Spinal cord (tissue), 10 donors: Measurements from ENCODE around the gene GRIP1. TPM values are rescaled to one million over a fixed set of nuclear protein-coding genes. Genes with fewer than 3 reads are reported as not detected.

Experiments used
- DNase-seq, 6 donors: peaks; one replicate each; pipeline versions ENCODE4 v3.0.0 to v3.0.0-alpha.2; 2013 to 2015; ENCODE audit warnings: low spot score in 6 of 6, low read depth in 4 of 6
- H3K27ac ChIP-seq: one replicate; pipeline ENCODE4 v1.5.1; 2013; ENCODE audit warnings: low read depth, low read length, control low read depth
- H3K27me3 ChIP-seq: one replicate; pipeline ENCODE4 v1.6.1; 2013; ENCODE audit warnings: low read length; ENCODE audit not compliant: control insufficient read depth, insufficient read depth
- H3K36me3 ChIP-seq: one replicate; pipeline ENCODE4 v1.6.1; 2013; ENCODE audit warnings: low read length; ENCODE audit not compliant: control insufficient read depth, insufficient read depth
- H3K4me1 ChIP-seq: one replicate; pipeline ENCODE4 v1.6.1; 2013; ENCODE audit warnings: low read length; ENCODE audit not compliant: control insufficient read depth, insufficient read depth
- H3K4me3 ChIP-seq: one replicate; pipeline ENCODE4 v1.5.1; 2013; ENCODE audit warnings: low read depth, low read length, control low read depth
- H3K9me3 ChIP-seq: one replicate; pipeline ENCODE4 v1.6.1; 2013; ENCODE audit warnings: low read length; ENCODE audit not compliant: control insufficient read depth, insufficient read depth
- WGBS: methylation state at CpG from one replicate; pipeline ENCODE4 v1.1.5; 2013; ENCODE audit warnings: missing lambda C conversion rate; ENCODE audit not compliant: insufficient coverage; 5-methylcytosine and 5-hydroxymethylcytosine counted together
- polyA plus RNA-seq, 2 donors: library from polyadenylated mRNA; unstranded; fragments of 120-200 nt; gene quantifications; one replicate each; pipeline ENCODE4 v1.2.1, GENCODE V29; 2013; ENCODE audit not compliant: insufficient read length in 2 of 2
- total RNA-seq, 2 donors: library from RNA; depleted of rRNA in 1 of 2; stranded (reverse); fragments of 120-200 nt in 1 of 2; fragments of >200 nt in 1 of 2; gene quantifications; one replicate each; pipeline versions ENCODE4 v1.2.3 to v1.2.4, GENCODE V29; 2013 to 2014
- donor health status: healthy.

Gene GRIP1
- total and polyA plus RNA-seq, 4 donors = 25.1 to 33.4 (median 29.9) TPM

DNA sequence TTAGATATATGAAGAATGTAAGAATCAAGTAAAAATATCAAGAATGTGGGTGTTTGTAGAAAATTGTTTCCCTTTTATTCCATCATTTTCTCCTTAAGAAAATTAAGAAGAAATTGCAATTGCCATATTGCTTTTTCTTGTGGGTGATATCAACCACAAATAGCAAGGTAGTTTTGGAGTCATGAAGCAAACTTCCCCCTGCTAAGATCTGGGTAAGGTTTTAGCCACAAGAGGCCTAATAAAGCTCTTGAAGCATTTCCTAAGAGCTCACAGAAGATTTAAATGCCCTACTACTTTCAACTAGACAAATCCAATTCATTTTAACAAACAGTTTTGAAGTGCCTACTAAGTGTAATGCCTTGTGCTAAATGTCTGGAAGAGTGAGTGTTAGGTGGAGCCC is 2.6 kb downstream of the GRIP1 start:
- DNase-seq = no peak
- no peak overlapping the region for H3K4me3 ChIP-seq
- H3K4me1 ChIP-seq = peaks cover 3% of the 10 kb centered on the region
- H3K27ac ChIP-seq = no peak overlapping the region
- no peaks in the 10 kb centered on the region for H3K36me3 ChIP-seq
- no peaks in the 10 kb centered on the region for H3K27me3 ChIP-seq
- no peaks in the 10 kb centered on the region for H3K9me3 ChIP-seq

DNA sequence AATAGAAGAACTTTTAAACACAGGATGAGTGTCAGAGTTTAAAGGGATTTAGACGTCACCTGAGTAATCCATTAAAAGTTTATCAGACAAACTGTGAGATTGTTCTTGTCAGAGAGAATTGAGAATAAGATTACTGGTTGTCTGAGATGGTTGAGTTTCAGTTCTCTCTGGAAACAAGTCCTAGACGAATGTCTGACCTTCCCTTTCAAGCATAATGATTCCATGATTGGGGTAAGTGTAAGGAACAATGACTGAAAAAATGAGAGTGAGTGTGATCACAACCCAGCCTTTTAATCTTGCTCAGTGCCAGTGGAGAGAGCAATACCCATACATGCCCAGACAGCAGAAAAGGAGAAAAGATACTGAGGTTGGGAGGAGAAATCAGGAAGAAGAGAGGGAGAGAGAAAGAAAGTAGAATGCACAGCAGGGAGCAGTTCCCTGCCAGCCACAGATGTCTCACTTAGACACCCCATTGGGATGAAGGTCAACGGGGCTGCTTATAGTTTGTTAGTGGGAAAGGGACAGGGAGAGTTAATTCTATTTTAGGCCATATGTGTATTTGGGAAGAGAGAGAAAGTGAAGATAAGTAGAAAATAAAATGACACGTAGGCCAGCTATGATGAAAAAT is 4.3 kb downstream of the GRIP1 start:
- Histone ChIP-seq H3K4me3 (no peak overlapping the region), H3K36me3 (no peaks in the 10 kb centered on the region), H3K4me1 (no peaks in the 10 kb centered on the region), H3K9me3 (no peaks in the 10 kb centered on the region), H3K27ac (no peak overlapping the region), H3K27me3 (no peaks in the 10 kb centered on the region)
- WGBS = 40% methylated on average over 2 of the region's 4 CpGs
- DNase-seq = no peak

DNA sequence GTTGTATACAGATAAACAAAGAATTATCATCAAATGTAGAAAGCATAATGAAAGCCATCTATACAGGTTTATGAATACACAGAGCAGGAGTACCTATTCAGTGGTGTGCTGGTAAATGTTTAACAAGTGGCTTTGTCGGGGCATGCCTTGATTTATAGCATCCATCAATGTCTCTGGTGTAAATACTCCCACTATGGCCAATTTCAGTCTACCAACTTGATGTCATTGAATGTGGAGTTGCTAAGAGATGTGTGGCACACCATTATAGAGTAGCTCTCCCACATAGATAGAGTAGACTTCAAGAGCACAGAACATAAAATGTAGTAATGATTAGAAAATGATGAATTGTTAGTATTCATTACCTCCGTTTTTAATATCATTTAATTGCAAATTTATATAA is 9.3 kb downstream of the GRIP1 start:
- WGBS = no CpG with 5 or more reads among the region's 2 CpGs
- no peak overlapping the region for H3K4me3 ChIP-seq
- no peak overlapping the region for H3K27ac ChIP-seq
- H3K4me1 ChIP-seq = peaks cover 5% of the 10 kb centered on the region
- DNase-seq = no peak
- H3K27me3 ChIP-seq = no peaks in the 10 kb centered on the region
- H3K9me3 ChIP-seq = no peaks in the 10 kb centered on the region
- H3K36me3 ChIP-seq = no peaks in the 10 kb centered on the region

DNA sequence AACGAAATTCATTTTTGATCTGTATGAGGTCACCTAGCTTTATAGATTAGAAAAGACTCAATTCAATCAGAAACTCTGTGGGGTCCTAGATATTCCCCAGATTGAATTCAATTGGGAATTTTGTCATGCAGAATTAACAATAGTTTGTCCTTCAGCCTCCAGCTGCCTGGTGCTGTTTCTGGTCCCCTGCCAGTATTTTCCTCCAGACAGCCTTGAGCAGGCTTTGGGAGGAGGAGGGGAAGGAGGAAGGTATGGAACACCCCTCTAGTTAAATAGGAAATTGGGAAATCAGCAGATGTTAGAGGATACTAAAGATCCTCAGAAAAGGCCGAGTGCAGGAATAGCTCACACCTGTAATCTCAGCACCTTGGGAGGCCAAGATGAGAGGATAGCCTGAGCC is 10.6 kb downstream of the GRIP1 start:
- no CpG with 5 or more reads among the region's 2 CpGs for WGBS
- H3K4me1 ChIP-seq = peaks cover 5% of the 10 kb centered on the region

DNA sequence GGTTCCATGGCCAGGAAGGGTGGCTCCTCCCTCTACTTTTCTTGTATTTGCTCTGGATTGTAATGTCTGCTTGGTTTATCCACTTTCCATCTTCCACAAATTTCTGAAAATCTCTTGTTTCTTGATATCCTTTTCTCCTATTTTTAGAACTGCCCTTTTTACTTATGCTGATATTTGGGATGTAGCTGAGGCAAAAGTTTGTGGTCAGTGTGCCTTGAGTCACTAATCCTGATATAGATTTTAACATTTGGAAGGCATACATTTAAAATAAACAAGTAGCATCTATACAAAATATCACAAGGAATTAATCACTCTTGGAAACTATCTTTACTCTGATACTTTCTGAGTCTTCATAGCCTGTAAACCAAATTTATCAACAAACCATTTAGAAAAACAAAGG is 11.0 kb downstream of the GRIP1 start:
- H3K27me3 ChIP-seq = no peaks in the 10 kb centered on the region
- no peak overlapping the region for H3K27ac ChIP-seq
- peaks cover 5% of the 10 kb centered on the region for H3K4me1 ChIP-seq
- H3K4me3 ChIP-seq = no peak overlapping the region
- H3K36me3 ChIP-seq = no peaks in the 10 kb centered on the region
- no peaks in the 10 kb centered on the region for H3K9me3 ChIP-seq
- DNase-seq = no peak

More for the DNA sequence above, 10.6 kb downstream of the GRIP1 start:
- Histone ChIP-seq H3K27ac (no peak overlapping the region), H3K27me3 (no peaks in the 10 kb centered on the region), H3K36me3 (no peaks in the 10 kb centered on the region), H3K4me3 (no peak overlapping the region), H3K9me3 (no peaks in the 10 kb centered on the region)
- DNase-seq = peak in 3 of 6 donors; percentile 28 to 76 (median 73)

DNA sequence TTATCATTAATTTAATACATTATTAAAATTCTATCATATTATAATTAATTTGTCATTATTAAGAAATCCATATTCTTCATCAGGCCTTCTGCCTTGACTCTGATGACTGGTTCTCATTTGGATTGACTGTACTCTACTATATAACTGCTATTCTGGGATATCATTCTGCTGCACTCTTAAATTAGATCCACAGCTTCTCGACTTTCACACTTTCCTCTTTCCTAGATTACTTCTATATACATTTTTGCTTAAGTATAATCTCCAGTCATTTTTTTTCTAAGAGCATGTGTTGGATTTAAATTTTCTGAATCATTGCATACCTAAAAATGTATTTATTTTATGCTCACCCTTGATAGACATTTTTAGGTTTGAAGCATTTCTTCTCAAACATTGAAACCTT is 12.4 kb downstream of the GRIP1 start:
- no peaks in the 10 kb centered on the region for H3K27me3 ChIP-seq
- no peak overlapping the region for H3K27ac ChIP-seq
- no peaks in the 10 kb centered on the region for H3K9me3 ChIP-seq
- peaks cover 5% of the 10 kb centered on the region for H3K4me1 ChIP-seq
- WGBS = no CpG with 5 or more reads among the region's 1 CpG
- DNase-seq = peak in 1 of 6 donors; percentile 67
- no peaks in the 10 kb centered on the region for H3K36me3 ChIP-seq
- no peak overlapping the region for H3K4me3 ChIP-seq

DNA sequence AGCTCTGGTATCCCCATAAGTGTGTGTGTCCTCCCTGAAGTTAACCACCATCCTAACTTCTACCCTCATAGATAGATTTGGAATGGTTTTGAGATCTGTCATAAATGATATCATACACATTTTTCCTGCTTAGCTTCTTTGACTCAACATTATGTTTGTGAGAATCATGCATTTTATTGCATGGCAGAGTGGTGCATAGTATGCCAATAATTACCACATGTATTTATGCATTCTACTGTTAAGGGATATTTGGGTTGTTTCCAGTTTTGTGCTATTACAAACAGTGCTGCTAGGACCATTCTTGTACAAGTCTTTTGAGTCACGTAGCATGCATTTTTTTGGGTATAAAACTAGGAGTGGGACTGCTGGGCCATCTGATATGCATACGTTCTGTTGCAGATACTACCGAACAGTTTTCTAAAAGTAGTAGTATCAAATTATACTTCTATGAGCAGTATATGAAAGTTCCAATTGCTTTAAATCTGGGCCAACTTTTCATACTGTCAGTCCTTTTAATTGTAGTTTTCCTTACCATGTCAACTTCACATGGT is 13.4 kb downstream of the GRIP1 start:
- no CpG with 5 or more reads among the region's 3 CpGs for WGBS
- Histone ChIP-seq H3K4me3 (no peak overlapping the region), H3K27me3 (no peaks in the 10 kb centered on the region), H3K36me3 (no peaks in the 10 kb centered on the region), H3K9me3 (no peaks in the 10 kb centered on the region), H3K27ac (no peak overlapping the region), H3K4me1 (peaks cover 5% of the 10 kb centered on the region)
- peak in 1 of 6 donors; percentile 66 for DNase-seq

DNA sequence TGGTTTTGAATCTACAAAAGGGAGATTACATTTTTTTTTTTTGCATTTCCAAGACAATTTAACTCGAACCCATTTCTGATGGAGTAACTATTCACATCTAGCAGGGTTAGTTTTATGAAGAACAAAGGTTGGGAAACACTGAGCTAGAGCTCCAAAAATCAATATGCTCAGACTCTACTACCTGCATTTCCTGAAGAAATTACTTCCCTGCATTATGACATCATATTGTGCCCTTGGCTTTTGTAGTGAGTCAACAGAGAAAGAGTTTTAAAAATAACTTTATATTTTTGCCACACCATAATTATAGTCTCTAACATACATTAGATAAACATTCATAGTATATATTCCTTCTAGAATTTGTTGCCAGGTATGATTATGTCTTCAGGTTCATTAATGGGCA is 14.8 kb downstream of the GRIP1 start:
- WGBS = no CpG with 5 or more reads among the region's 1 CpG
- H3K27me3 ChIP-seq = no peaks in the 10 kb centered on the region
- H3K27ac ChIP-seq = no peak overlapping the region
- no peak for DNase-seq
- no peak overlapping the region for H3K4me3 ChIP-seq
- H3K9me3 ChIP-seq = no peaks in the 10 kb centered on the region
- H3K36me3 ChIP-seq = no peaks in the 10 kb centered on the region
- H3K4me1 ChIP-seq = peaks cover 5% of the 10 kb centered on the region

DNA sequence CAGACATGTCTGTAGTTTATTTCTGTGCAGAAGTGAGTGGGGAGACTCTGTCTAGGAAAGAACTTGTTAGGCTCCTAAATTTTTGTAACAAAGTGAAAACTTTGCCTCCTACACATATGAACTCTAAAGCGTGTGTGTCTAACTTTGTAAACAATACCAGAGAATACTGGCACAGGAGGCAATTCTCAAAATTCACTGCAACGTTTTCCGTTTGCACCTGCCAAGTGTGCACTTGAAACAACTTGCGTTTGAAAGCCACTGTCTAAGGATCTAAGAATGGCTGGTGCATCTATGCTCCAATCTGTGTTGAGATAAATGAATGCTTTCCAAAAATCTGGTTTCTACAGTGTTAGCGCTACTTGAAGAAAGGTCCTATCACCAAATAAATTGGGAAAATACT is 15.3 kb downstream of the GRIP1 start:
- H3K27me3 ChIP-seq = no peaks in the 10 kb centered on the region
- H3K4me1 ChIP-seq = peaks cover 4% of the 10 kb centered on the region
- no peaks in the 10 kb centered on the region for H3K9me3 ChIP-seq
- H3K36me3 ChIP-seq = no peaks in the 10 kb centered on the region
- H3K27ac ChIP-seq = no peak overlapping the region
- peak in 1 of 6 donors; percentile 48 for DNase-seq
- 65% methylated on average over 3 of the region's 5 CpGs for WGBS
- H3K4me3 ChIP-seq = no peak overlapping the region

DNA sequence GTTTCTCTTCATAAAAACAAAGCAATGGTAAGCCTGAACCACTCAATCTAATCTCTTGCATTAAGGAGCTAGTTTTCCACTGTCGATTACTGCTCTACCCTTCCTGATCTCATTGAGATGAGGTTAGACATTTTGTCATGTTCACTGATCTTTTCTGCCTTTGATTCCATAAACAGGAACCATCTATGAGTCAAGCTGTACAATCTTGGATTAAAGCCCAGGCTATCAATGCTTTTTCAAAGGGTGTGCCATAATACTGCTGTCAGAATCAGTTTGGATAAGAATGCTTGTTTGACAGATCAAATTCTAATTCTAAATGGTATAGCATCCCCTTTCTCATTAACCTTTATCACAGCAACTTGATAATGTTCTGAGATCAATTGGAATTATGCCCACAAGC is 16.1 kb downstream of the GRIP1 start:
- no peaks in the 10 kb centered on the region for H3K9me3 ChIP-seq
- no peaks in the 10 kb centered on the region for H3K36me3 ChIP-seq
- WGBS = no CpG with 5 or more reads among the region's 1 CpG
- no peaks in the 10 kb centered on the region for H3K4me1 ChIP-seq
- DNase-seq = peak in 2 of 6 donors; percentile 23 to 61
- H3K27me3 ChIP-seq = no peaks in the 10 kb centered on the region
- no peak overlapping the region for H3K4me3 ChIP-seq
- no peak overlapping the region for H3K27ac ChIP-seq
